Adrenal gland (tissue), 12 donors: ENCODE data around the gene WWOX. TPM values are rescaled to one million over a fixed set of nuclear protein-coding genes. Genes with fewer than 3 reads are reported as not detected.

Source experiments
- DNase-seq, 7 donors: peaks; one replicate each; pipeline ENCODE4 v3.0.0-alpha.2; 2019 to 2020
- H3K27ac ChIP-seq, 5 donors: fragments of 200-600 bp; sonication (generic) in 4 of 5; 1 replicate in 3 of 5; 2 replicates in 2 of 5; pipeline versions ENCODE4 v1.5.1 to v1.8.0; 2016 to 2020; ENCODE audit warnings: mild to moderate bottlenecking in 1 of 5
- H3K27me3 ChIP-seq: fragments of 200-600 bp; 2 replicates; pipeline ENCODE4 v1.8.0; 2021
- H3K36me3 ChIP-seq, 2 donors: fragments of 200-600 bp; replicated peaks in 1 of 2; 1 replicate in 1 of 2; 2 replicates in 1 of 2; pipeline versions ENCODE4 v1.5.1 to v1.8.0; 2018 to 2022
- H3K4me1 ChIP-seq, 2 donors: fragments of 200-600 bp; replicated peaks in 1 of 2; 1 replicate in 1 of 2; 2 replicates in 1 of 2; pipeline versions ENCODE4 v1.5.1 to v1.8.0; 2018 to 2021
- H3K4me3 ChIP-seq, 4 donors: fragments of 200-600 bp; sonication (generic) in 3 of 4; one replicate each; pipeline ENCODE4 v1.5.1; 2016 to 2018
- H3K9me3 ChIP-seq, 3 donors: fragments of 200-600 bp; sonication (generic) in 1 of 3; replicated peaks in 1 of 3; 1 replicate in 2 of 3; 2 replicates in 1 of 3; pipeline versions ENCODE4 v1.5.1 to v1.8.0; 2016 to 2021
- POLR2A ChIP-seq, 2 donors: fragments of 450-650 bp; IDR thresholded peaks; one replicate each; pipeline ENCODE4 v1.6.1; 2017; ENCODE audit warnings: antibody characterized with exemption in 2 of 2, mild to moderate bottlenecking in 2 of 2, moderate library complexity in 1 of 2
- WGBS, 4 donors: extraction: QIAGEN DNeasy Blood & Tissue Kit in 2 of 4; methylation state at CpG; one replicate each; pipeline versions ENCODE4 v1.1.5 to v1.1.7; 2013 to 2017; 5-methylcytosine and 5-hydroxymethylcytosine counted together
- intact Hi-C, 2 donors: fragments of 100-400 bp; cut with DNase I; formaldehyde crosslinking; loops; one replicate each; pipeline versions ENCODE4 v1.14.1 to v1.15.0; 2022 to 2023
- polyA plus RNA-seq, 3 donors: library from polyadenylated mRNA; stranded (reverse); fragments of 200-250 nt in 2 of 3; fragments of 350-450 nt in 1 of 3; fragmentation: Illumina TruSeq in 1 of 3; extraction: RNeasy Lipid Tissue Mini Kit (QIAGEN cat#74804) in 1 of 3; gene quantifications; one replicate each; pipeline ENCODE4 v1.2.3, GENCODE V29; 2013 to 2014
- total RNA-seq, 9 donors: library from RNA; depleted of rRNA in 4 of 9; stranded (reverse); fragments of >200 nt in 4 of 9; fragments of 120-200 nt in 1 of 9; fragmentation: NEBNext Ultra II Directional in 1 of 9; extraction: Animal tissue kit (Norgen Biotek cat#: 25700) in 1 of 9; gene quantifications; one replicate each; pipeline versions ENCODE4 v1.1.0 to v1.2.4, GENCODE V29; 2013 to 2023
- TF ChIP-seq, protein P1 (sequence below), 6 experiments: fragments of 450-650 bp in 4 of 6; fragments of 200-600 bp in 2 of 6; sonication (generic) in 1 of 6; IDR thresholded peaks; 1 replicate in 5 of 6; 2 replicates in 1 of 6; pipeline versions ENCODE4 v1.5.1 to v1.8.0; 2016 to 2021; ENCODE audit warnings: antibody characterized with exemption in 6 of 6, mild to moderate bottlenecking in 2 of 6, moderate library complexity in 1 of 6
- donor health status: healthy with polysubstance abuse.
- donor health status: Bipolar disorder and iron deficiency.
- donor health status: DM: yes; HTN: yes; CAD: no.
- donor health status: DM: no; HTN: no; CAD: no.
- donor health status: DM: no; HTN: no; CAD: no.
- donor health status: DM: yes; HTN: yes; CAD: no.

WWOX gene
- total and polyA plus RNA-seq, 12 donors = 11.8 to 74.6 (median 20.5) TPM

DNA sequence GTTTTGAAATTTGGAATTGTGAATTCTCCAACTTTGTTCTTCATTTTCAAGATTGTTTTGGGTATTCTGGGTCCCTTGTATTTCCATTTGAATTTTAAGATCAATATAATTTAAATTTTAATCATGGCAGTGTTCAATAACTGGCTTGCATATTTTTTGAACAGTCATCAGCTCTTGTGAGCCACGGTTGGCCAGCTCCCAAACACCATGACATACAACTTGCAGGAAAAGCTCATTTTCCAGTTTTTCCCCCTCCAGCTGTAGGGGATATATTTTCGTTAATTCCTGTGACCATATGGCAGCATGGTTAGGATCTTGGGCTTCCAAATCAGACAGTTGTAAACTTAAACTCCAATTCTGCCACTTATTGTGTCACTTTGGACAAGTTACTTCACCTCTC, 690.1 kb downstream of the WWOX start:
- no peaks in the 10 kb centered on the region for H3K36me3 ChIP-seq
- no peak overlapping the region for H3K4me3 ChIP-seq
- H3K27me3 ChIP-seq = no peaks in the 10 kb centered on the region
- 52 to 76% (median 62%) methylated on average over 2 of the region's 2 CpGs for WGBS, 4 donors
- no peaks in the 10 kb centered on the region for H3K9me3 ChIP-seq
- intact Hi-C loops = no loop called here
- H3K27ac ChIP-seq = no peak overlapping the region
- no peaks in the 10 kb centered on the region for H3K4me1 ChIP-seq
- no peak for TF ChIP-seq POLR2A (IDR thresholded peaks at IDR 0.05)
- TF ChIP-seq, protein P1, sequence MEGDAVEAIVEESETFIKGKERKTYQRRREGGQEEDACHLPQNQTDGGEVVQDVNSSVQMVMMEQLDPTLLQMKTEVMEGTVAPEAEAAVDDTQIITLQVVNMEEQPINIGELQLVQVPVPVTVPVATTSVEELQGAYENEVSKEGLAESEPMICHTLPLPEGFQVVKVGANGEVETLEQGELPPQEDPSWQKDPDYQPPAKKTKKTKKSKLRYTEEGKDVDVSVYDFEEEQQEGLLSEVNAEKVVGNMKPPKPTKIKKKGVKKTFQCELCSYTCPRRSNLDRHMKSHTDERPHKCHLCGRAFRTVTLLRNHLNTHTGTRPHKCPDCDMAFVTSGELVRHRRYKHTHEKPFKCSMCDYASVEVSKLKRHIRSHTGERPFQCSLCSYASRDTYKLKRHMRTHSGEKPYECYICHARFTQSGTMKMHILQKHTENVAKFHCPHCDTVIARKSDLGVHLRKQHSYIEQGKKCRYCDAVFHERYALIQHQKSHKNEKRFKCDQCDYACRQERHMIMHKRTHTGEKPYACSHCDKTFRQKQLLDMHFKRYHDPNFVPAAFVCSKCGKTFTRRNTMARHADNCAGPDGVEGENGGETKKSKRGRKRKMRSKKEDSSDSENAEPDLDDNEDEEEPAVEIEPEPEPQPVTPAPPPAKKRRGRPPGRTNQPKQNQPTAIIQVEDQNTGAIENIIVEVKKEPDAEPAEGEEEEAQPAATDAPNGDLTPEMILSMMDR (IDR thresholded peaks at IDR 0.05) = no peak
- DNase-seq = no peak

GRCh38 chr16:78791011-78791410, 691.6 kb downstream of the WWOX start:
- H3K9me3 ChIP-seq = no peaks in the 10 kb centered on the region
- DNase-seq = no peak
- intact Hi-C loops = no loop called here
- TF ChIP-seq, protein P1 (IDR thresholded peaks at IDR 0.05) = no peak
- TF ChIP-seq POLR2A (IDR thresholded peaks at IDR 0.05) = no peak
- no peak overlapping the region for H3K4me3 ChIP-seq
- H3K27me3 ChIP-seq = no peaks in the 10 kb centered on the region
- no peak overlapping the region for H3K27ac ChIP-seq
- H3K4me1 ChIP-seq = no peaks in the 10 kb centered on the region
- WGBS, 4 donors = 91 to 98% (median 95%) methylated on average over 8 of the region's 8 CpGs
- H3K36me3 ChIP-seq = no peaks in the 10 kb centered on the region

DNA sequence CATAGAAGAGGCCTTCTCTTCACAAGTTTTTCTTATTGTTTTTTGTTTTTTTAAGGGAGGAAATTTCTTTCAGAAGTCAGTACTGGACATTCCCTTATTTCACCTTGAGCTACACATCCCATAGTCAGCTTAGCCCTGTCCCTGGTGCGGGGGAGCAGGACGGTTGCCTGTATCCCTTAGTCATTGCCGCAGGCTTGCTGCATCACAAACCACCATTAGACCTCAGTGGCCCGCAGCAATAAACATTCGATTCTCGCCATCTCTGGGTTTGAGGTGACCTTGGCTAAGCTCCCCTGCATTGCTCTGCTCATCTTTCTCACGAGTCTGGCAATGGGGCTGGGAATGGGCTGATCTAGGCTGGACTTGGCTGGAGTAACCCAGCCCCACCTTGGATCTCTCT, 692.5 kb downstream of the WWOX start:
- no peaks in the 10 kb centered on the region for H3K27me3 ChIP-seq
- no peak overlapping the region for H3K27ac ChIP-seq
- H3K4me3 ChIP-seq = no peak overlapping the region
- TF ChIP-seq POLR2A (IDR thresholded peaks at IDR 0.05) = no peak
- TF ChIP-seq, protein P1 (IDR thresholded peaks at IDR 0.05) = no peak
- H3K4me1 ChIP-seq = no peaks in the 10 kb centered on the region
- DNase-seq = no peak
- no peaks in the 10 kb centered on the region for H3K9me3 ChIP-seq
- H3K36me3 ChIP-seq = no peaks in the 10 kb centered on the region
- WGBS, 4 donors = 79 to 94% (median 86%) methylated on average over 6 to 7 of the region's 7 CpGs
- intact Hi-C loops = no loop called here

- Histone ChIP-seq H3K36me3 (no peaks in the 10 kb centered on the region), H3K9me3 (no peaks in the 10 kb centered on the region), H3K4me3 (no peak overlapping the region), H3K27me3 (no peaks in the 10 kb centered on the region), H3K4me1 (no peaks in the 10 kb centered on the region), H3K27ac (no peak overlapping the region)
- no peak for TF ChIP-seq POLR2A (IDR thresholded peaks at IDR 0.05)
- TF ChIP-seq, protein P1 (IDR thresholded peaks at IDR 0.05) = no peak
- WGBS, 4 donors = 93 to 99% (median 97%) methylated on average over 5 of the region's 5 CpGs
- intact Hi-C loops = no loop called here
- DNase-seq = no peak
Observed at GRCh38 chr16:78792952-78793351, 693.5 kb downstream of the WWOX start.
